GM19452 (cell line): ENCODE data around the gene STC2.

Experiments
- ATAC-seq: cut with Tn5 transposase; IDR thresholded peaks from one replicate; pipeline ENCODE4 v1.9.1; 2021; ENCODE audit not compliant: unreplicated experiment

The STC2 gene

DNA sequence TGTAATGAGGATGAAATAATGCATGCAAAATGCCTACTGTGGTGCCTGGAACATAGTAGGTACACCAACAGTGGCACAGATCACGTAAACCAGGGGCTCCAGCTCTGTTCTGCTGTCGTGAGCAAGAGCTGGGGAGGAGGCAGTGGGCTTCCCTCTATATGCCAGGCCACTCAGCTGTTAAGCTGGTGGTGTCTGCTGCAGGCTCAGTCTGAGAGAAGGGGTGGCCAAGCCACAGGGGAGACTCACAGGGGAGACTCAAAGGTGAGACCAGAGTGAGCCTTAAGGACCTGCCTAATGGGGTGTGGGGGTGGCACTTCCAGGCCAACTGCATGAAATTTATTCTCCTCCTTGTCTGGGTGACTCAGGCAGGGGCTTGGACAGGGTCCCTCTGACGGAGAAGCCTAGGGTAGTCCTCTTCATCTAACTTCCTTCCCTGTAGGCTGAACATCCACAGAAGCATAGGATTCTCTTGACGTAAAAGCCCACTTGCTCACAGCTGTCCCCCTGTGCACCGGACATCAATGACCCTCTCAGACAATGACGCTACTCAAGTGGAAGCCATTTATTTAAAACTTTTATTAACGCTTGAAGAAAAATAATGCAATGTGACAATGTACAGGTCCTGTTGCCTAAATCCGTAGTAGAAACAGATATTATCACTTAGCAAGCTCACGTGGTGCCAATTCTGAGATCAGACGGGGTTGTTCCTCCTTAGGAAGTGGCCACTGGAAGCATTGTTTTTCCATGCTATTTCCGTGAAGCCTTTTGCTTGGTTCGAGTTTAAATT, 13.9 kb downstream of the STC2 start:
- no peak for ATAC-seq

DNA sequence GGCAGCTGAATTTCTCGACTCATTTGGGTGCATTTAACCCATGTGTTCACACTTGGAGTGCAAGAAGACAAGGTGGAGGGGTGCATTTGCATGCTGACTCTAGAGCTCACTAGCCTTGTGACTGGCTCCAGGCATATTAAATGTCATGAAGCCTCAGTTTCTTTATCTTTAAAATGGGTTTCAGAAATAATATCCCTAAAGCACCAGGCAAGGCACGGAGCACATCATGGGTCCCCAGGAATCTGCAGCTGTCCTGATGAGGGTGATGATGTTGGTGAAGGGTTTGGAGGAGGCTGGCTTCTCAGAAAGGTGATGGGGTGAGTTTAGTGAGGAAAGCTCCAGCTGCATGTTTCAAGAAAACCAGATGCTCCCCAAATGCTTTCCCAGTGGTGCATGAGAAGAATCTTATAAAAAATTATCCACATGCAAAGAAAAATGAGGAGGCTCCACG, 14.8 kb downstream of the STC2 start:
- no peak for ATAC-seq

DNA sequence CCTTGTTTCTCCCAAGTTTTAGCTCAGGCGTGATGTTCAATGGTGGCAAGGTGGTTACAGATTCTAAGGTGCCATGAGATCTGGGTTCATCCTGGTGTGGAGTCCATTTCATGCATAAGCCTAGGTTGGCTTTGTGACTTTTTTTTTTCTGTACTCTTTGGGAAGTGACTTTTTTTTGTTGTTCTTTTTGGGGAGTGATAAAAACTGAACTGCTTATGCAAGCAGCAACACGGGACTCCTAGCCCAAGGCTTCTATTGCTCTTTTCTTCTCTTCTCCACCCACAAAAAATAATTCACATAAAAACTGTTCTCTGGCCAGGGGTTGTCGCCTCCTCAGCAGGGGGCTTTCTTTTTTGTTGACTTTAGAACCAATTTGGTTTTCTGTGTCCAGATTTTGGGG, 15.4 kb downstream of the STC2 start:
- no peak for ATAC-seq

DNA sequence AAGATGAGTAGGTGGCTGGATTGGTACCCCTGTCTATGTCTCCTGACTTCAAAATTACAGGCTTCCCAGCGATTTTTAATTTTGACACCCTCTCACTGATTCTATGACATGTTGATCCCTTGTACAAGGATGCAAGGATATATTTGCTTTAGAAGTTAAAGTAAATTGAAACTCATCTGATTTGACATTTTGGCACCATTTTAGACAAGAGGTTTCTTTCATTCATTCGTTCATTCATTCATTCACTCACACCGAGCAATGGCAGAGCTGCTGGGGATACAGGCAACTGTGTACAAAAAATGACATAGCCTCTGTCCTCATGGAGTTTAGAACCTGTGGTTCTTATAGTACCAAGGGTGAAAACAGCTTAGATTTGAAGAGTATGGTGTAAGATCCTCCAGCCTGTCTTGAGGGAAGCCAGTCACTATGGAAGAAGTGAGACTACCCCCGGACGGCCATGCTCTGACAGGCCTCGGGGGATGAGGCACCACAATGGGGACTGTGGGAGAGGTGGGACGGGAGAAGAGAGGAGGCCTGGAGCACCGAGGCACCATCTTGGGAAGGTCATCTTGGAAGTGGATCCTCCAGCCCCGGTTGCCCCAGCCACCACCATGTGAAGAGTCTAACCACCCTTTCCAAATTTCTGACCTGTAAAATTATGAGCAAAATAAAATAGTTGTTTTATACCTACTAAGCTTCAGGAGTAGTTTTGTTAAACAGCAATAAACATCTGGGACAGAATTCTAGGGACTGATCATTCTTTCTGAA, 16.2 kb downstream of the STC2 start:
- no peak for ATAC-seq

DNA sequence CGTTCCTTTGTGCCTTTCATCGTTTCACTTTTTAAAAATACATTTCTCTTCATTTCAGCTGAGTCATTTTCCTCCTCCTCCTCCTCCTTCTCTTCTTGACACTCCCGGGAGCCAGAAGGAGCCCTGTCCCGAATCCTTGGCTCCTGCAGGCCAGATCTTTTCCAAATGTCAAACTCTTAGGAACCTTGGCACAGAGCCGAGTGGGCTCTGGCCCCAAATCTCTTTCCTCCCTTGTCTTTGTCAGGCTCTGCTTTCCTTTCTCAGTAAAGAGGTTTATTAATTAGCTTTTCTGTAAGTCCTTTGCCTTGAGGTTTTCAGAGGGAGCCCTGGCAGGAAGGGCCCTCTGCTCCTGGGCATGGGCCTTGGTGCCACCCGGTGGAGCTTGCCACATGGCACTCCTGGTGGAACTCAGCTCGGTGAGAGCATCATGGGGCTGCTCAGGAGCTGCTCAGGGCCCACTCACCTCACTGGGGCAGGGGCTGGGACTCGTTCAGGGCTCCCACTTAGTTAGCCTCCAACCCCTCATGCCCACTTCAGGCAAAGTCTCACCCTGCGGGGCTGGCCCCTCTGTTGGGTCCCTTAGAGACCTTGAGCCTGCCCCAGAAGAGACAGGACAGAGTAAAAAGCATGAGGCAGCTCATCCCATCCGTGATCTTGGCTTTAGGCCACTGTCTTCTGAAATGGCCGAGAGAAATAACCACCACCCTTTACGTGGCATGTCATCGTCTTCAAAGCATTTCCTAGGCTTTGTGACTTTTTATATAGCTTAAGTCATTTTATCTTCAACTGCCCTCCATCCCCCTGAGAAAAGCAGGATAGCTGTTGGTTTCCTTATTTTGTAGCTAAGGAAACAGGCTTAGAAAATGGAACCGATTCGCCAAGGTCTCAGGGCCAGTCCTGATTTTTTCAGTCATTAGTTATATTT, 17.1 kb downstream of the STC2 start:
- ATAC-seq = no peak

DNA sequence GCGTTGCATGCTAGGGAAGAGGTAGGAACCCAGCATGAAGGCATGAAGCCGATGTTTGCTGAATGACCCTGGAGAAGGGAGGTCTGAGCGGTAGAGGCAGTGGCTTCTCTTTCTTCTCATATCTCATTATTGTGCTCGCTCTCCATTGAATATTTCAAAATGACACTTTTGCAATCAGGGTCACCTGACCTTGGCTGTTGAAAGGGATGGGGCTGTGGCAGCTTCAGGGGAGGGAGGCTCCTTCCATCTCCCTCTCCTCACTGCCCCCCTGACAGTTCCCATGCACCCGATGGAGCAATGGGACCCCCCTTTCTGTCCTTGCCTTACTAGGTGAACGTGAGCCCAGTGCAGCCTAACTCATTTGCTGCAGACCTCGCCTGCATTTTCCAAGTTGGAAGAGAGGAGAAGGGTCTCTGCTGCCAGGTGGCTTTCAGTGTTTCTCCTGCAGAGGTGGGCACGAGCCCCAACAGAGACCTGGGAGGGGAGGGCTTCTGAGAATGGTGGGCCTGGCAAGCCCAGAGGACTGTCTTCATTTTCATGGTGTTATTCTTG, 17.9 kb downstream of the STC2 start:
- ATAC-seq = no peak

DNA sequence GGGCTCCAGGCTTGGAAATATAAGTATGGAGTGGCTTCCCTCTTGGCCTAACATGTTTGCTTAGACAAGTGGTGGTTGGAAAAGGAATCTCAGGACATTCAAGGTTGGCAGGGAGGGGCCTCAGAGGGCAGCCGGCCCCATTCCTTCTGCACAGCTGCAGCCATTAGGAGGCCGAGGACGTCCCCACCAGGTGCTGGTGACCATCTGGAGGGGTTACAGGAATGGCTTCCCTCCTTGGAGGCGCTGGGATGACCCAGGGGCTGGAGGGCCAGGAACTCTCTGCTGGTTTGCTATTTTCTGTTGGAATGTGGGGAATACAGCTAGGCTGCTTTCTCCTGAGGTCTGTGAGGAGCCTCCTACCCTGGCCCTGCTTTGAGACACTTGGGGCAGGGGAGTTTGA, 18.5 kb downstream of the STC2 start:
- no peak for ATAC-seq

DNA sequence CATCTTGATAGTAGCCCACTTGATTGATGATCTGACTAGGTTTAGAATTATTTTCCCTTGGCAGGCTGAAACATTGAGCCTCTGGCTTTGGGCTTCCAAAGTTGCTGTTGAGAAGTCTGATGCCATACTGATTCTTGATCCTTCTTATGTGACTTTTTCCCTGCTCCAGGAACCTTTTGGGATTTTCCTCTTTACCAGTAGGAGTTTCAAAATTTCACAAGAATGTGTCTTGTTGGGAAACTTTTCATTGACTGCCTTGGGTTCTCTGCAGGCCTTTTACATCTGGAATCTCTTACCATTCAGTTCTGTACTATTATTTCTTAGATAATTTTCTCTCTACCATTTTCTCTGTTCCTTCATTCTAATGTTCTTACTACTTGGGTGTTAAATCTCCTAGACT, 20.0 kb downstream of the STC2 start:
- ATAC-seq = no peak

DNA sequence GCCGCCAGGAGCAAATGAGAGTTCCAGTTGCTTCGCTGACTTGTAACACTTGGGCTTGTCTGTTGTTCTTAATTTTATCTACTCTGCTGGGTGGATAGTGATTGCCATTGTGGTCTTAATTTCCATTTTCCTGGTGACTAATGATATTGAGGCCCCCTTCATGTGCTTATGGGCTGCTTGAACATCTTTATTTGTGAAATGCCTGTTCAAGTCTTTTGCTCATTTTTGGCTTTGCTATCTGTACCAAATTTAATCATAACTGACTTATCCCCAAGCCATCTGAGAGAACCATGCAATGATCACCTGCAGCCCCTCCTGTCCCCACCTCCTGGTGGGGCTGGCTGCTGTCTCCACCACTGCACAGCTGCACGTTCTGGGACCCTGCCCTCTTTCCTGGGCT, 20.5 kb downstream of the STC2 start:
- ATAC-seq = no peak

DNA sequence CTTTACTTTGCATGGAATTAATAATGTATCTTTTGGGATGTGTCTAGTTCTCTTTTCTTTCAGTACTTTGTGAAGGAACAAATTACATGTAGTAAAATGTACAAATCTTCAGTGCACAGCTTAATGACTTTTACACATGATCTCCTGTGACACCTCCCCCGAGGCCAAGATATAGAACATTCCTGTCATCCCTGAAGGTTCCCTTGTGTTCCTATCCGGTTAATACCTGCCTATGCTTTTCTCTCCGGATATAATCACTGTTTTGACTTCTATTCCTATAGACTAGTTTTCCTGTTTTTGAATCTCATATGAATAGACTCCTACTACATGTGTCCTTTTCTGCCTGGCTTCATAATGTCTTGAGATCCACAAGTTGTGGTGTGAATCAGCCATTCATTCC, 21.5 kb downstream of the STC2 start:
- no peak for ATAC-seq

DNA sequence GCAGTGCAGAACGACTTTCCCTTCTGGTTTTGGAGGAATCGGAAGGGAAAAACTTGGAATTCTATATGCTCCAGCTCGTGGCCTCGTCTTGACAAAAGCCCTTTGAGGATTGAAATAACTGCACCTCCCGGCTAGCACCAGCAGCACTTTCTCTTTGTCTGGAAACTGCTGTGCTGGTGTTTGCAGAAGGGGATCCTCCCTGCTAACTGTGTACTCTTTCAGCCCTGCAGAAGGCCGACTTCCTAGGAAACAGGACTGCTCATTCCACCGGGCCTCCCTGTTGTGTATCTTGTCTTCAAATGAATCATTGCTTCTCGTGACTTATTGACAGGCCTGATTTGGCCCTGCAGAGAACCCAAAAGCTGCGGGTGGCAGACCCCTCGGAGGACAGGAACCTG, 23.6 kb downstream of the STC2 start:
- ATAC-seq = no peak

DNA sequence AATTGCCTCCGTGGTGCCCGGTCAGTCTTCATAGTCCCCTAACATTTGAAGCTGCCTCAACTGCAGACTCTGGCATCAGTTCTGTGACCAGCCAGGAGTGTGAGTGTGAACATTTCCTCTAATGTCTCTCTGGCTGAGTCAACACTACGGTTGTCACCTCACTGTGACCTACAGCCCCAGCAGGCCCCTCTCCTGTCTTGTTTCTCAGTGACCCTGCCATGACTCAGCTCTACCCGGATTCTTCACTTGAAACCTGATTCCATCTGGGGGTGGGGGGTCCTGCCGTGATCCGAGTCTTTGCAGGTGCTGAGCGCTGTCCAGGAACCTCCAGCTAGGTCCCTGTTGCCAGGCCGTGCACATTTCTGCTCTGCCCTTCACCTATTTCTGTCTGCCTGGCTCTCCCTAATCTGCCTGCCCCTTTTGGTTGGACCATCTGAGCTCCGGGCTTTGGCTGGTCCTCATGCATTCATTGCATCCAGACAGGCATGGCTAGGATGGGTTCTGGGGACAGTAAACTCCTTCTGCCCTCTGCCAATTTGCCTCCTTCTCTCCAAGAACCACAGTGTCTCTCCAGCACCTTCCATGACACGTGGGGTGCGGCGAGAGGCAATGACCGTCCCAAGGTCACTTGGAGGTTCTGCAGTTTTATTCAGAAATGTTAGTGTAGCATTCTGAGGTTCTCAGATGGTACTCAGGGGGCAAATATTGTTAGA, 24.2 kb downstream of the STC2 start:
- ATAC-seq = no peak

DNA sequence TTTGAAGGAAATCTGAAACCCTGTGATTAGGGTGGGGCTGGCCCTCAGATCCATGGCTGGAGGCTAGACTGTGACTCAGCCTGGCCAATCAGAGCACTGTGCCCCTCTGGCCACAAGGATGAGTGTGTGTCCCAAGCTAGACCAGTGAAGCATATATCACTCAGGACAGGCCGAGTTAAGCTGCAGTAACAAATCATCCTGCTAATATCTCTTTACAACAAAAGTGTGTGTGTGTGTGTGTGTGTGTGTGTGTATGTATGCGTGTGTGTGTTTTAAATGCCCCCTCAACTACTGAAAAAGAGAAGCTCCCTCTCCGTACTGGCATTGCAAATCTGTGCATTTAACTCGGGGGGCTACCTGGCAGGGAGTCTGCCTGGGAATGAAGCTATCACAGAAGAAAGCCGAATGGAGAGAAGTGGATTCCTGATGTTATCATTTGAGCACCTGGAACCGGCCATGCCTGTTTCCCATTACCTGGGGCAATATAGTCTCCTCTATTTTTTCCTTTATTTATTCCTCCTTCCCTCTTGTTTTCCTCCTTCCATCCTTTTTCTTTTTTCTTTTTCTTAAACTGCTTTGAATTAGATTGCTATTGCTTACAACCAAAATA, 25.6 kb downstream of the STC2 start:
- ATAC-seq = no peak

DNA sequence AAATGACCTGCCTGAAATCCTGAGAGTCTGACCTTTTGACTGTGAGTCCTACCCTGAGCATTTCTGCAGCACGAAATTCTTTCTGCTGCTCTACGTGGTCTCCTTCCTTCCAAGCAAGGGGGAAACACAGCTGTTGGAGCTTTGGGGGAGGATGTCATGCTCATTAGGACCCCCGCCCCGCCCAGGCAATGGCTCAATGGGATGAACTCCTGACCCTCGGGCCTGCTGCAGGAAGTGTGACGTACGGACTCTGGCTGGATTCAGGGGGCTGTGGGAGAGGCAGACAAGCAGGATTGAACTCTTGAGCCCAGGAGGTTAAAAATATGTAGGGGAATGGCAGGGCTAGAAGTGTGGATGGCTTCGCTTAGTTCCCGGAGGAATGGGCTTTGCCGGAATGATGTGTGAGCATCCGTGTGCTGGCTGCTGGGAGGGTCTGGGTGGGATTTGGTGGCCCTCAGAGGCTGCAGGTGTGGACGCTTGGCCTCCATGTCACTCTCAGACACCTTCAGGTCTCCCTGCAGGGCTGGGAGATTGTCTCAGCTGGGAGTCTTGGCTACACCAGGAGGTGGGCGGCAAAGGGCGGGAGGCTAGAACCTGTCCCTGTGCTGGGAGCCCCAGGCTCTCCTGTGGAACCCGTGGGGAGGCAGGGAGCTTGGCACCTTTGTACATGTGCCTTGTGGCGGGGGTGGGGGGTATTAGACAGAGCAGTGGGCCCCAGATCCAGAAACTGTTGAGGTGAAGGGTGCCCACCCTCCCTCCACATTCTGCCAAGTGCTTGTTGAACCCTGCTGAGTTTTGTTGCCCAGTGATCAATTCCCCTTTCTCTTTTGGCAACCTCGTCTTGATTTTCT, 26.3 kb downstream of the STC2 start:
- no peak for ATAC-seq

DNA sequence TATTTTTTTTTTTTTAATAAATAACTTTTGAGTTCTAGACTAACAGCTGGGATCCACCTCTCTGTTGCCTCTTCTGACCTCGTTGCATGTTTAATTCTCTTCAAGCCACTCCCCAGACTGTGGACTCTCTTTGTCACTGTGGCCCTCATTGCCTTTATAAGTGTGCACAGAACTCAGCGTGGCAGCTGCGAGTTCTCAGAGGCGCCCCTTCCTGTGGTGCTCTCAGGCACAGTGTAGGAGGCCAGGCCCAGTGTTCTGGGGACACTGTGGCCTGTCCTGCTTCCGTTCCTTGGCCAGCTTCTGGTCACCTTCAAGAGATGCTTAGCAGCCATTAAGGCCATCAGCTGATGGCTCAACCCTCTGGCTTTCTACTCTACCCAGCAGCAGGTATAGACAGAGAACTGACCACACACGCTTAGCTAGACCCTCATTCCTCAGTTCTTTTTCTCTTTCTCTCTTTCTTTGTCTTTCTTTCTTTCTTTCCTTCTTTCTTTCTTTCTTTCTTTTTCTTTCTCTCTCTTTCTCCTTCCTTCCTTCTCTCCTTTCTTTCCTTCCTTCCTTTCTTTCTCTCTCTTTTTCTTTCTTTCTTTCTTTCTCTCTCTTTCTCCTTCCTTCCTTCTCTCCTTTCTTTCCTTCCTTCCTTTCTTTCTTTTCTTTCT, 27.7 kb downstream of the STC2 start:
- no peak for ATAC-seq

DNA sequence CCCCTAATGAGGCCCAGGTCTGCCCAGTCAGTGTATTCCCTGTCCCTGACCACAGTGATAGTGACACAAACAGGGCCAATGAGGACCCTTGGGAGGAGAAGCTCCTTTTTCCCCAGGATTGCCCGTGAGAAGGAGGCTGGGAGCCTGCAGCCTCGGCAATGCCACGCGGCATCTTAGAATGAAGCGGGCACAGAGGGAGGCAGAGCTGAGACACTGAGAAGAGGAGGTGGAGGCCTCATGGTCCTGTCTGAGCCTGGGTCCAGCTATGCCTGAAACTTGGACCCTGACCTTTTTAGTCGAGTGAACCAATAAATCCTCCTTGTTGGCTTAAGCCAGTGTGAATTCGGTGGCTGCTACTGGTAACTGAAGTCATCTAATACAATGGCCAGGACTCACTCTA, 28.4 kb downstream of the STC2 start:
- ATAC-seq = no peak

DNA sequence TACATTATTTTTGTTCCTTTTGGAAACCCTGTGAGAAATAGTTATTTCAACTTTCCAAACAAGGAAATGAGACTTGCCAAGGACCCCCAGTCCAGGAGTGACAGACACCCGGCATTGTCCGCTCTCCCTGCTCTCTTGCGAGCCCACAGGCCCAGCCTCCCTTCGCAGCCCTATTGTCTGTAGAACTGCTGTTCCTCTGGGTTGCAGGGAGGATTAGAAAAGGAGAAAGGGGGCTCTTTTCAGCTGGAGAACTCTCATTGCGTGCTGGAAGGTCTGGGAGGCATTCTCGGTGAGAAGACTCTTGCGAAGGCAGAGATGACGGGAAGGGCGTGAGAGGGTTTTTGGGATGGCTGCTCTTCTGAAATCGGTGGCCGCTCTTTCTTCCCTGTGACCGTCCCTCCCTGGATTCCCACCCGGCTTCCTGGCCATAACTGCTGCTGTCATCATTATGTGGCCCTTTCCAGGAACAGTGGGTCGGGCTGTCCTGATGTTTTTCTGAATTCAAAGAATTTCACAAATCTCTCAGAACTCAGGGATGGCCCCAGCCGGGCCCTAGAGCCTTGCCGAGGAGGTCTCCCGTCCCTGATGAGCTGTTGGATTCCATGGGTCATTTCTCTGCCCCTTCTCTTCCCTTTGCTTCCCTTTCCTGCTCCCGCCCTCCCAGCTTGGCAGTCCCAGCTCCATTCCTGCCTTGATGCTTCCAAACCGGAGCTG, 29.8 kb downstream of the STC2 start:
- ATAC-seq = no peak

DNA sequence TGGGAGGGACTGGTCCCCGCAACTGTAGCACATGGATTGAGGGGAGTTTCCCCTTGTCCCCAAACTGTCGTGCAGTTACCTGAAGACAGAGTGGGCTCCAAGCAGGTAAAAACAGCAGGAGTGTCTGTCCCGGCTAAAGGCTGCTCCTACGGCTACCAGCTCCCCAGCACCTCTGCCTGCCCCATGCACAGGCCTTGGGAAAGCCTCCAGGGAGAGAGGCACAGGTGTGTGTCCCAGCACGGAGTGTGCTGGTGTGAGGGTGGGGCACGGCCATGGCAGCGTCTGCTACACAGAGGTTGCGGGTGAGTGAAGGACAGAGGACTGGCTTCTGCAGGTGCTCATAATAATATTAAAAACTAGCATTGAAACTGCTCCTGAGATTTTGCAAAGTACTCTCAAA, 30.4 kb downstream of the STC2 start:
- no peak for ATAC-seq
